ENCODE results near the gene DDX31.
A peak's percentile ranks its signal among the peaks of the same experiment; 100 is the strongest.

DDX31 gene

DNA sequence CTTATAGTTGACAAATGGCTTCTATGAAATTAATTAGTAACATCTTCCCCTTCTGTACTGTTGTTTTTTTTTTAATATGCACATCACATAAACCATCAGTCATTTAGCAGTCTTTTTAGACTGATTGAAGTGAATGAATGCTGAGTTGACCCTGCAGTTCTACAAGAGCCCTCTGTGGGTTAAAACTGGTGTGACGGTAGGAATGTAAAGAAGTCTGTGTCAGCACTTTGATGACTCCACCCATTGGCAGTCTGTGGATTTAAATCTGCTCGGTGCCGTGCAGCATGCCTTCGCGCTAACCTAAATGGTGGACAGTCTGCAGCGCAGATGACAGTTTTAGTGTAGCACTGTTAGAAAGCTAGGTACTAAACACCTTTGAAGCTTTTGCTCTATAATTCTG is 3.6 kb upstream of the DDX31 start:
- DNase-seq (ENCODE audit: low read depth in 2 of 2), result no peak

DNA sequence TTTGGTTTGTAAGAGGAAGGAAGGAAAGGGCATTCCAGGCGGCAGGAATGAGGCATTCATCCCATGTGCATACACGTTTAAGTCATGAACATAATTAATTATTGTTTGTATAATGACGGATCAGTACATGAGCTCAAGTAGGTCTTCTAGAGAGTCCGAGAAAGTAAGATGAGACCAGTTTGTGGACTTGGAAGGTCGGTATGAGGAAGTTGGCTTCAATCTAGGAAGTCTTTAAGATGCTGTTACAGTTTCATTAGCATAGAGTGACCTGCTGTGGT is 2.6 kb upstream of the DDX31 start:
- no peak for DNase-seq (ENCODE audit: low read depth in 2 of 2)

DNA sequence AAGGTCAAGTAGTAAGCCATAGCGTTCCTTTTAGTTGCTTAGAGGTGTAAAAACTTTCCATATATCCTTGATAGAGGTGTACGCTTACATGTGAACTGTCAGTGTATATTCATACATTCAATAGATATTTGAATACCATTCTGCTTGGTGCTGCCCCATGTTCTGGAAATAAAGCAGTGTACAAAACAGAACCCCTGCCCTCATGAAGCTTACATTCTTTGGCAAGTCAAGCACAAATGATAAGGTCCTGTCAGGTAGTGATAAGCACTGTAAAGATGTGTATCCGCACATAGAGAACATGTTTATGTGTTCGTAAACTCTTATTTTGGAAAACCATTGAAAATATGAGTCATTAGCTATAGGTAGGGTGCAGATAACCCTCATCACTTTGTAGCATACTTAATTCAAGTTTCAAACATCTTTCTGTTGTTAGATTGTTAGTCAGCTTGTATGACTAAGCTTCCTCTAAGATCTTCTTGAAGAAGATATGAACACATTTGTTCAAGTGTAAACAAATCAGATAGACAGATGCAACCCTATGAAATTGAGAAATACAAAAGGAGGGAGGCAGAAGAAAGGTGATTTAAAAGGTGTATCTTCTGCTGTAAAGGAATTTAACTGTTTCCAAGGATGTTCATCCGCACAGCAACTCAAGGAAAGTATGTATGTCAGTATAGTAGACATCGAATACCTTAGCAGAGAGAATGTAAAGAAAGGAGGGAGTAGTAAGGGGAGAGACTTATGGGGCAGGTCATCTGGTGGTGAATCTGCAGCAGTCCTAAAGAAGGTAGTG is 2.0 kb upstream of the DDX31 start:
- DNase-seq (ENCODE audit: low read depth in 2 of 2), result no peak

DNA sequence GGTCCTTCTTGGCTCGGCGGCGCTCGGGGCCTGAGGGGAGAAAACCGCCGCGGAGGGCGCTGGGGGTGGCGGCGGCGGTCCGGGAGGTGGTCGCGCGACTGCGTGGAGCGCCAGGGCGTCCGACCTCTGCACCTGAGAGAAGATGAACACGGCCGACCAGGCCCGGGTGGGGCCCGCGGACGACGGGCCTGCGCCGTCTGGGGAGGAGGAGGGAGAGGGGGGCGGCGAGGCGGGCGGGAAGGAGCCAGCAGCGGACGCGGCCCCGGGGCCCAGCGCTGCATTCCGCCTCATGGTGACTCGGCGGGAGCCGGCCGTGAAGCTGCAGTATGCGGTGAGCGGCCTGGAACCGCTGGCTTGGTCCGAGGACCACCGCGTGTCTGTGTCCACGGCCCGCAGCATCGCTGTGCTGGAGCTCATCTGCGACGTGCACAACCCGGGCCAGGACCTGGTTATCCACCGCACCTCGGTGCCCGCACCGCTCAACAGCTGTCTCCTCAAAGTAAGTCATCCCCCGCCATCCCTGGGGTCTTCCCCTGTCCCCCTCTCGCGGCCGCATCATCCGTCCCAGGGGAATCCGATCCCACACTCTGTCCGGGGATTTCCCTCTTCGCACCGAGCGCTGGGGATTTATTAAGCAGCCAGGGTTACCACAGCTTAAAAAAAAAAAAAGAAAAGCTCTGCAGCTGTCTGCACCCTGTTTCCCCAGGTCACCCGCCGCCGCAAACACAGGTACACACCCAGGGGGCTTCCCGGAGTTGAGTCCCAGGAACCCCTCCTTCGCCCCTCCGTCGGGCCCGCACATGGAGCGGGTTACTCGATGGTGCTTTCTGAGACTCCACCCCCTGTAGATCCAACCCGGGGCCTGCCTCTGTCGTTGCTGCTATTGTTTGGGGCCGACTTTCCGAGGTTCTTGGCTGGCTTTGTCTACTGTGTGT is 941 bp upstream of the DDX31 start, which contains the start of gene GTF3C4:
Gene GTF3C4, plus strand, starts transcription at position 8 of the 935 bp plus-strand sequence. Its CDS starts 135 bp downstream, at position 143.
- peak; percentile 5 to 18 for DNase-seq (ENCODE audit: low read depth in 2 of 2)

DNA sequence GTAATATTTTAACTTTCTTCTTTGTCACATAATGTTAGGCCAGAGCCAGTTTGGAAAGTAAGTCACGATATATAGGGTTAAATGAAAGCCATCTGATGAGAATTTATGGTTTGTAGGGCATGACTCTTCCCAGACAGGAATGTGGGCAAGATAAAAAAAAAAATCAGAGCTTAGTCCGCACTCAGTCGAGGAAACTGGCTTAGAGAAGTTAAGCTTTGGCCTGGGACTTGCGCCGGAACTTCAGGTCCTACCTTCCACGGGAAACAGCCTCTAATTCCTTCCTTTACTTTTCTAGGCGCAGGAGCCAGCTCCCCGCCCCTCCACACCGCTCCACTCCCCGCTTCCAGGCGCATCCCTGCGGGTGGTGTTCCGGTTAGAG is 475 bp downstream of the DDX31 start:
- DNase-seq (ENCODE audit: low read depth in 2 of 2), result no peak

DNA sequence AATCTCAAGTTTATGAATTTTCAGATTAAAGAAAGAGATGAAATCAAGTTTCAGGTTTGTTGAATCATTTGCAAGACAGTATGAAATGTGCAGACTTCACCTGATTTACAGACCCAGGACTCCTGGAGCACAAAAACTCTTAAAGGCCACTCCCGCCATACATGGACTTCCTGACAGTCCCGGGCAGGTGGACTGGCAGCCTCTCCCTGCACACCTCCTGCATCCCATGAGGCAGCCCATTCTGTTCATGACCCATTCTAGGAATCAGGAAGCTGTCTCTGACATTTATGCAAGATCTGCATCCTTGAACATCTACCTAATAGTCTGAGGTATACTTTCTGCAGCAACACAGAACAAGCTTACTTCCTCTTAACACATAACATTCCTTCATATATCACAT is 5.9 kb downstream of the DDX31 start:
- no peak for DNase-seq (ENCODE audit: low read depth in 2 of 2)

DNA sequence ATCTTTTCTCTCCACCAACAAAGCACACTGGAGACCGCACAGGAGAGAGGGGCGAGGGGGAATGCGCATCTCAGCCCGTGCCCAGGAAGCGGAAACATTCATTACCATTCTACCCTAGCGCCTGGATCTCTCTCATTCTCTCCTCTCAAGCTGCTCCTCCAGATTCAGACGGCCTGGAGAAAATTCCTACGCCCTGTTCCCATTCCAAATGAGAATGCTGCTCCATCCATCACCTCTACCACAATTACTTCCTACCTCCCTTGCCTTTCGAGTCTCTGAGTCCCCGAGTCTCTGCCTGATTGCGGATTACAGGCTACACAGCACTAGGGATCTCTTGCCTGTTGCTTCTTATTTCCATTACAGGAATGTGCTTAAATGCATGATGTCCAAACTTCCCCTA is 6.7 kb downstream of the DDX31 start:
- no peak for DNase-seq (ENCODE audit: low read depth in 2 of 2)

DNA sequence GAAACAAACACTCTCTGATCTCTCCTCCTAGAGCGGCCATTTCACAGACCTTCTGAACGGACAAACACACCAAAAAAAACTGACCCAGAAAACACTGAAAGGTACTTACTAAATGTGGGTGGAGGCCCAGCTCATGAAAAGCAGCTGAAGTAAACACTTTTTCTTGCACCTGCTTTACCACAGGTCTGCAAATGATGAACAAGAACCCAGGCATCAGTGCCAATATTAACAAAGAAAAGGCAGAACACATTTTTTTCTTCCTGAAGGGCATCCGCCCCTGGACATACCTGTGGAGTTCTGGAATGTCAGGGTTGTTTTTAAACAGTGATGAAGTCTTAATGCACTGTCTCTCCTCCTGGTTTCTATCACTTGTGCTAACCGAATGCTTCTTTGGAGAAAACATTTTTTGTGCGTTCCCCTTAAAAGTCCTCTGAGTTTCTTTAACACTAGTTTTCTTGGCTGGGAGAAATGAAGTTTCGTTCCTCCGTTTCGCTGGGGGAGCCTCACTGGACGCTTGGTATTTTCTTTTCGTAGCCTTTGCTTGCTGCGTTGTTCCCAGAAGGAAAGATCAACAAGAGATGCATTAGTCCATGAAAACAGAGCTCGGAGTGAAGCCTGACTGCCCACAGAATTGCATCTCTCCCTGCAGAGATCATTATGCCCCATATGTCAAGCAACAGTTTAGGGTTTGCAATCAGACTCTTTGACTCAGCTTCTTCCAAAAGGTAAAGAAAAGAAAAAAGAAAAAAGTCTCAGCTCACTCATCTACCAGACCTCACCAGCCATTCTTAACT is 7.4 kb downstream of the DDX31 start:
- DNase-seq (ENCODE audit: low read depth in 2 of 2), result no peak

DNA sequence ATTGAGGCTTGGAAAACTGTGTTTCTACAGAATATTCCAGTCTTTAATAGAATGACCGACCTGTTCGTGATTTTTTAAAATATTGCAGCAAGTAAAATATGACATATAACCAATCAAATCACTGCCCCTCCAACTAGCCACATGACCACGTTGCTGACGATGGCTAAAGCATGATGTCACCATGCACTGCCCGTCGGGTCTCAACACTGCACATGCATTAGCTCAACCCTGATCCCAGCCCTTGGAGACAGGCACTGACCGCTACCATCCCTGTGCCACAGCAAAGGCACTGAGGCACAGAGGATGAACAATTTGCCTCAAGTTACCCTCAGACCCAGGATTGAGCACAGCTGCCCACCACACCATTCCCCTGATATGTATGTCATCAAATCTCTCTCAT is 13.5 kb downstream of the DDX31 start:
- no peak for DNase-seq (ENCODE audit: low read depth in 2 of 2)

DNA sequence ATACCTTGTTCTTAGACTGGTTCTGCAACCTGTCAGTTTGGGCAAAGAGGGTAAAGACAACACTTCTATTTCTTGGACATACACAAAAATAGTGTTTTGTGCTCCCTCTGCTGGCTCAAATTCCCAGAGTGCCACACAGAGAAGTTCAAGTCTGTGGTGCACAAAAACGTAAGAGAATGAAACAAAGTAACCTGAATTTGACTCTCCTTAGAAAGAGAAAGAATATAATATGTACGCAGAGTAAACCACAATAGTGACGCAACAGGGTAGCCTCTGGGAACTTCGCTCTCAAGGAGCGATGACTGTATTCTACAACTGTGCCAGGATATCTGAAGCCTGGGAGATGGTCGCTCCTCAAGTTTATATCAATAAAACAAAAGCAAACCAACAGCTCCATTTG is 18.5 kb downstream of the DDX31 start:
- DNase-seq (ENCODE audit: low read depth in 2 of 2), result no peak

DNA sequence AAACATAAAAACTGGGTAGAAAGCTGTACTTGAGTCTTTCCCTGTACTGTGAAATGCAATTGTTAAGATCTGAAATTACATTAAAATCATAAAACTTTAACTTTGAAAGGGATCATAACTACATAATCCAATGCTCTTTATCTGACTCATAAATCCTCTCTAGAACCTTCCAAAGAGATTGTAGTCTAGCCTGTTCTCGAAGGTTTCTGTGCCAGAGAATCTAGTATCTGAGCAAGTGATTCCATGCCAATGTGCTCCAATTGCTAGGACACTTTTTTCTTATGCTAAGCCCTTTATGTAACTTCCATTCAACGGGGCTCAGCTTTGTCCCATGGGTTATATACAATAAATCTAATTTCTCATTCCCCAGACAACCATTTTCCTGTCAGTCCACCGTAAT is 21.1 kb downstream of the DDX31 start:
- DNase-seq (ENCODE audit: low read depth in 2 of 2), result no peak

DNA sequence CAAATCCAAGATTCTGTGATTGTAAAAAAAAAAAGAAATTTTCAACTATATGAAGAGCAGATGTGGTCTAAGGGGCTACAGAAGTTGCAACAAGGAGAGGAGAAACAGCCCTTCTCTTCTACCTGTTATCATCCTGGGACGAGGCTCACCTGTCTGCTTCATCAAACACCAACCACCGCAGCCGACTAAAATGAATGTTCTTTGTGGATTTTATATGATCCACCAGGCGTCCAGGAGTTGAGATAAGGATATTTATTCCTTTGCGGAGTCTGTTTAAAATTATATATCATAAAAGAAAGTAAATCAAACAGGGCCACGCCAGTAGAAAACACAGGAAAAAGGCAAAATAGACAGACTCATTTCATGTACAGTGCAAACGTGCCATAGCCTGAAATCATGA is 21.5 kb downstream of the DDX31 start:
- DNase-seq (ENCODE audit: low read depth in 2 of 2), result no peak

DNA sequence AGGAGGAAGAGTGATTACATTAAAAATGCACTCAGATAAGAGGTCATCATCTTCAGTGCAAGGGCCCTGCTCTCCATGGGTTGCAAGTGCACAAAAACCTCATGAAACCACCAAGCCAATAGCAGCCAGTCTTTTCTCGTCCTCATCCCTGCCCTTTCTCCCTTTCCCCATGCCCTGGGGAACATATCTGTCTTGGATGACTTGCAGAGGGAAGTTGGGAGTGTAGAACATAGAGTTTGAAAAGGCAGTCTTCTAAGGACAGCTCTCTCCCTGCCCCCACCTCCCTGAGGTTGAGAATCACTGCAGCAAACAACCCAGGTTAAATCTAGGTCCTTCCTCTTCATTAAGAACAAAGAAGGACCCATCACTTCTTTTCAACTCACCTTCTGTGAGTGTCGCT is 22.0 kb downstream of the DDX31 start:
- no peak for DNase-seq (ENCODE audit: low read depth in 2 of 2)

DNA sequence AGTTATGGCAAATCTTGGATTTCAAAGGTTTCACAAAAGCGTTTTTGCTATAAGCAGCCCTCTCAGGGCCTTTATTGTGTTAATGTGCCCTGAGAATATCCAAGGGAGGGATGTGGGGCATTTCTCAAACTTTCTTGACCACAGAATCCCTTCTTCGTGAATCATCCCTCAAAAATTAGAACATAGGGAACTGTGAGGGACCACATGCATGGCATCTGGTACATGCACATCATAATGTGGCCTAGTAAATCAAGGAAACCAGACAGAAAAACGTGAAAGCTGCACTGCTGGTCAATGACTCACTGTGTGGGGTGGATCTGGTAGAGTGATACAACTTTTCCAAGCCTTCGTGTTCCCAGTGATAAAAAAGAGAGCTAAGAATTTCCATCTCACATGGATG is 22.4 kb downstream of the DDX31 start:
- no peak for DNase-seq (ENCODE audit: low read depth in 2 of 2)

DNA sequence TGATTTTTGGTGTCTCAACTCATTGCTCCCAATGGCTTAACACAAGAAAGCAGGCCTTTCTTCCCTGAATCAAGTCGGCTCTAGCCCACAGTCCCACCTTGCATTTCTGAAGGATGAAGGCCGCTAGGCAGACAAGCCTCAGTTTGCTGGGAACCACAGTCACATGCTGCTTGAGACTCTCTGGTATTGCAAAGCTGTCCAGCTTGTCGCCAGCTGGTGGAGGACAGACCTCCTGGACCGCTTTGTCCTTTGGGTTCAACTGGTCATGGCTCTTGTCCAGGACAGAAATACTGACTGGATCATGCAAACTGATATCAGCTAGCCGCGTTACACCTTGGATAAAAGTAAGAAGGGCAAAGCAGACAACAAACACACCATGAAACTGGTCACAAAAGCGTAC is 23.1 kb downstream of the DDX31 start:
- DNase-seq (ENCODE audit: low read depth in 2 of 2), result no peak

DNA sequence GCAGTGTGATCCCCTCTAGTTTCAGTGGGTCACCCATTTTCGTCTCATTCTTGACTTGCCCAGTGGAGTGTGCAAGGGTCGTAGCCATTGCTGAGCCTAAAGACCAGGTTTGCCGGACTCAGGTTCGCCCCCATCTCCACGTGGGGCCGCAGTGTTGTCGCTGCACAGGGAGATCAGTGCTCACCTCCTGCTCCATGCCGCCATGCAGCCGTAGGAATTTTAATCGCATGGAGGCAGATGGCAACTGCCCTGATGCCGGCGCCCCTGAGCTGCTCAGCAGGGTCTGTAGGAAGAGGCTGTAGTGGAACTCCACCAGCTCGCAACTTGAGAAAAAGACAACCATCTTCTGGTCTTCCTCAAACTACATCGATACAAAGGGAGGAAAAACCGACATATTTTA is 24.1 kb downstream of the DDX31 start:
- DNase-seq (ENCODE audit: low read depth in 2 of 2), result no peak

DNA sequence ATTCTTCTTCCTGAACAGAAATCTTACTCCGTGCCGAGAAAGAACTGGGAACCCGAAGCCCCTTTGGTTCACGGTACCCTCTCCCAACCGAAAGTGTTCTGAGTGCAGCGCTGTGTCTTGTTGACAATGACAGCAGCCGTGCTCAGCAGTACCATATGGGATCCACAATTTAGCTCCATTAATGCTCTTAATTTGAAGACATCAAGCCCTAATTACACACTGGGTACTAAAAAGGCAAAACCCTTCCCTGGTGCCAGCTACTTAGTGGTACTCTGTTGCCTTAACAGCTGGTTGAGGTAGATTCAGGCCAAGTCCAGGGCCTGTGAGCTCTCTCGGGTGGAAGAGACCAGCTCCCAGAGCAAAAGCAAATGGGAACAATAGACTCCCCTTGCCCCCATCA is 24.5 kb downstream of the DDX31 start:
- no peak for DNase-seq (ENCODE audit: low read depth in 2 of 2)

DNA sequence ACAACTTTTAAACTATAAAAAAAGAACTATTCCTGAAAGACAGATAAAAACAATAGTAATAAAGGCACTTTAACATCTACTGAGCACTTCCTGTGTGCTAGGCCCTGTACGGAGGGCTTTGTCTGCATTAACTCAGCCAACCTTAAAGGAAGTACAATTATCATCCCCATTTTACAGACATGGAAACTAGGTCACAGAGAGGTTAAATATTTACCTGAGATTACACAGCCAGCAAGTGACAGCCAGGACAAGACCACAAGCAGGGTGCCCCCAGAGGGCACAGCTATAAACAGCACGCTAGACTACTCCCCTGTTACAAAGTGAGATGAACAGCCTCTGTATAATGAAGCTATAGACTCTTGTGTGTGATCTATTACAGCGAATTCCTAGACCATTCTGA is 25.5 kb downstream of the DDX31 start:
- DNase-seq (ENCODE audit: low read depth in 2 of 2), result no peak

DNA sequence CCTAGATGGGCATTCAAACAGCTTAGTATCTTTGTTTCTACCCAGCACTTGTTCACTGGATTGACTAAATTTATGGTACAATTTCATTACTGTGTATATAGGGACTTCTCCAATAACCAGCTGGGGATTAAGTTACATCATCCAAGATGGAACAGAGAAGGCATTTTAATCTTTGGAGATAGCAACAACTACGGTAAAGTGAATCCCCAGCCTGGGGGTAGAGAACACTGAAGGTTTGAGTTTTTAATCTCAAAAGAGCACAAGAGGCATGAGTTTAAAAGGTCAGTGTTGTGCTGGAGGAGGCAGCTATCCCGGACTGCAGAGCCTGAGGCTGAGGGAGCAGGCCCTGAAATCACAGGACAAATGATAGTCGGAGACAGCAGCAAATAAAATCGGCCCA is 28.6 kb downstream of the DDX31 start:
- DNase-seq (ENCODE audit: low read depth in 2 of 2), result no peak

DNA sequence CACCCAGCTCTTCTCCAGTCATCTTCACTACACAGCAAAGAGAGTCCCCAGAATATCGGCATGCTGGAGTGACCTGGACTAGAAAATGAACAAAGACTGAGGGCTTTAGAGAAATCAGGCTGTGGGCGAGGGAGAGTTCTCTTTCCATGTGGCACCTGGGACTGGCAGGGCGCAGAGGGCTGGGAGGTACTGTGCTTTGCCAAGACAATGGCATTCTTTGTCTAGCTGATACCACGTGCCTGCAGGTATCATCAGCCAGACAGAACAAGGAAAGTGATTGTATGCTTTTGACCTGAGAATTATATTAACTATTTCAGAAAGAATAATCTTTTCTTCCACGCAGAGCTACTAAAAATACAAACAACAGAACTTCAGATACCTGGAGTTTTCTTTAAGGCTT is 30.5 kb downstream of the DDX31 start:
- no peak for DNase-seq (ENCODE audit: low read depth in 2 of 2)

DNA sequence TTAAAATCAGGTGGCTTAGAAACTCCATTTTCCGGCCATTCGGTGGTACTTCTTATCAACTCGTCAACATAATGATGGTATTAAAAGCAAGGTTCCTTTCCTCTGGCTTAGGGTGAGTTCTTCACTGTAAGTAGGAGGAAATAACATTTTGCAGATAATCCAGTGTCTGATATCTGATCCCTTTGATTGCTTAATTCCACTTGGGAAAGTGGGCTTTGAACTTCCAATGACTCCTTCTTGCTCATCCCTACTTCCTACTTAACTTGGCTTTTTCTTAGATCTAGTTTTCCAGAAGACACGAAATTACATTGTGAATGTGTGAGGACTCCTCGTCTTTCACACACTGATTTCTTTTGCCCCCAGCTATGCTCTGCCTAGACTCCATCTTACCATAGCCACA is 31.5 kb downstream of the DDX31 start:
- no peak for DNase-seq (ENCODE audit: low read depth in 2 of 2)

DNA sequence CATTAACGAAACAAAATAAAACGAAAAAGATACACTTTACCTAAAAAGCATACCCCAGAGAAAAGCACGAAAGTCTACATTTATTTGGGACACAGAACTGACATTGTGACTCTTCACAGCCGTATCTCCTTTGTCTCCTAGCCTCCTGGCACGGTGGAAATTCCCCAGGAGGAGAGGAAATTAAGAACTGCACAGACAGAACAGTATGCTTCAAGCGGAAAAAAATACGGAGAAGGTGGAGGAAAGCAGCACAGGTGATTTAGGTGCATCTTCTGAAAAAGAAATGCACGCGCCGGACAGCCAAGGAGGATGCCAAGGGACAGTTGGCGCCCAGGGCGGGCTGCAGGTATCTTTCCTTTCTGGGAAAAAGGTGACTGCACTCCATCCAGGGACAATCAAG is 32.0 kb downstream of the DDX31 start:
- no peak for DNase-seq (ENCODE audit: low read depth in 2 of 2)

DNA sequence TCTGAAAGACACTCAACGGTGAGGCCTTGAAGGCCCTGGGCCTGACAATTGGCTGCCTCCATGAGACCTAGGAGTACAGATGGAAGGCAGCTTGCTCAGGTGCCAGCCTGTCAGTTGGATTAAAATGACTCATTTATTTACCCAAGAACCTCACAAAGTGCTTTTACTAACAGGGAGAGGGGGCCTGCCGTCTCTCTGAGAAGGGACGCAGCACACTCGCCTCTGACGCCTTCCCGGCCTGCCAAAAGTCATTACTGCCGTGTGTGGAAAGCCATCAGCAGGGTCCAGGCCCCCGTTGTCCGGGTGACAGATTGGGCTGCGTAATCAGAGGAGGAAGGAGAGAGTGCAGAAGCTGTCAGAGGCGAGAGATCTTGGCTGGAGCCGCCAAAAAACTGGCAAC is 32.4 kb downstream of the DDX31 start:
- no peak for DNase-seq (ENCODE audit: low read depth in 2 of 2)
